HG03175 (cell line): ENCODE results near the gene PRKD2.

Source experiments
- ATAC-seq: cut with Tn5 transposase; IDR thresholded peaks from one replicate; pipeline ENCODE4 v1.9.1; 2021; ENCODE audit warnings: mild to moderate bottlenecking, moderate library complexity; ENCODE audit not compliant: unreplicated experiment

The PRKD2 gene

DNA sequence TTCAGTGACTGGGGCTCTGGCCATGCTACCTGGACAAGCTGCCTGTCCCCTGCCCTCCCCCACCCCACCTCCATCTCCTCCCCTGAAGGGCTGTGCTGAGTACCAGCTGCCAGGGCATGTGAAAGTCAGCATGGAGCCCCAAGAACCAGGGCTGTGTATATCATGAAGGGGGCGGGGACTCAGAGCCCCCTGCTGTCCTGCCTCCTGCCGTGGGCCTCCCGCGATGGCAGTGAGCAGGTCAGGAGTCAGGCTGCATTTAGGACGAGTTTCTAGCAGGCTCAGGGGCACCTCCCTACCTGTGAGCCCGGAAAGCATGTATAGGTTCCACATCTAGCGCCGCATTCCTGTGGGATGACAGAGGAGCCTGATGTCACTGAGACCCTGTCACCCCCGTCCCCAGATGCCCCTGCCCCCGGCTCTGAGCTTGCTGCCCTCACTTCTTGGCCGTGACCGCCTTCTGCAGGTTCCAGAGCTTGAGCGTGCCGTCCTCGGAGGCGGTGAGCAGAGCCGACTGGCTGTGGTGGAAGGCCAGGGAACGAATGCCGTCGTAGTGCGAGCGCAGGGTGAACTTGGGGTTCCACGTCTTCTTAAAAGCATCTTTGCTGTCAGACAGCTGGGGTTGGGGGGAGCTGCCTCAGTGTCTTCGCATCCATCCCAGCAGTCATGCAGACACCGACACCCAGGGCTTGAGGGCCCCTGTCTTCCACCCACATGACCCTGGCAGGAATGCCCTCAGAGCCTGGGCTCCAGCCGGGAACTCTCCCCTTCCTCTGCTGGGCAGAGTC is 8.3 kb upstream of the PRKD2 start:
- no peak for ATAC-seq

DNA sequence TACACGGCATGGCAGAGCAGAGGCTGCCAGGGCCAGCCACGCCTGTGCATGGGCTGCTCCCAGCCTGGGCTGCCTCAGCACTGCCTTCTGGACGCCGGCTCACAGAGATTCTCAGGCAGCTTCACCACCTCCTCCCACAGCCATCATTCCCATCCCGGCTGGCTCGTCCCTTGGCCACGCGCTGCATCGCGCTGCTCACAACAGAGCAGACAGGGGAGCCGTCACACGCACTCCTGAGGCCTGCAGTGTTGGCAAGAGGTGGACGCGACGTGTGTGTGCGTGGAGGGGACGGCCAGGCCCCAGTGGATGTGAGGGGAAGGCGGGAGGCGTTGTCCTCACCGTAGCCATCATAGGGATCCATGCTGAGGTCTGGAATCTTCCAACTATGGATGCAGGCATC is 7.6 kb upstream of the PRKD2 start:
- no peak for ATAC-seq

DNA sequence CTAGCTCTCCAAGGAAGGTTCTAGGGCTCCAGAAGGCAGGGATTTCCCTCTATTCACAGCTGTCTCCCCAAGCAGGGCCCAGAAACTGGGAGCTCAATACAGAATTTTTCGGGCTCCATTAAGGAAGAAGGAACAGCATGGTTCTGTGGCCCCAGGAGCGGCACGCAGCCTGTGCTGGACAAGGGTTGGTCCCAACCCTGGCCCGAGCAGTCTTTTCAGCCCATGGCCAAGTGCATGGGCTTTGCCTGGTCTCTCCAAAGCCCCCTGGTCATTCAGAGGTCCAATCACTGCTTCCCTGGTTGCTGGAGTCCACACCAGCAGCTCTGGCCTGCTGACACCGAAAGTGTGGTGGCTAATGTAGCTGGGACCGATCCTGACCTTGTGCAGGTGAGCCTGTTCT is 6.6 kb upstream of the PRKD2 start:
- no peak for ATAC-seq

DNA sequence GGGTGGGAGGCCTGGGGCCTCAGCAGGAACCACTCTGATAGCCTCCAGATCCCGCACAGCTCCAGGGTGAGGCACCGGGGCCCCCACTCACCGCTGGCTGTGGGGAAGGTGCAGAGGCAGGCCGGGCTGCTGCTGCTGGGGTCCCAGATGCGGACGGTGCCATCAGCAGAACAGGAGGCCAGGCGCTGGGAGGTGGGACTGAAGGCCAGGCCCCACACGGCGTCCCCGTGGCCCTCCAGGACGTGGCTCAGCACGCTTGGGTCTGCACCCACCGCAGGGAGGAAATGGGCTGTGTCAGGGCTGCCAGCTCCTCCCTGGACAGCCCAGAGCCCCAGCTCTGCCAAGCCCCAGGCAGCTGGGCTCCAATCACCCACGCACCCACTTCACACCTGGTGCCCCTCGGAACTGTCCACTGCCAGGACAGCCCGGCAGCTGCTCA is 6.1 kb upstream of the PRKD2 start:
- ATAC-seq: no peak

DNA sequence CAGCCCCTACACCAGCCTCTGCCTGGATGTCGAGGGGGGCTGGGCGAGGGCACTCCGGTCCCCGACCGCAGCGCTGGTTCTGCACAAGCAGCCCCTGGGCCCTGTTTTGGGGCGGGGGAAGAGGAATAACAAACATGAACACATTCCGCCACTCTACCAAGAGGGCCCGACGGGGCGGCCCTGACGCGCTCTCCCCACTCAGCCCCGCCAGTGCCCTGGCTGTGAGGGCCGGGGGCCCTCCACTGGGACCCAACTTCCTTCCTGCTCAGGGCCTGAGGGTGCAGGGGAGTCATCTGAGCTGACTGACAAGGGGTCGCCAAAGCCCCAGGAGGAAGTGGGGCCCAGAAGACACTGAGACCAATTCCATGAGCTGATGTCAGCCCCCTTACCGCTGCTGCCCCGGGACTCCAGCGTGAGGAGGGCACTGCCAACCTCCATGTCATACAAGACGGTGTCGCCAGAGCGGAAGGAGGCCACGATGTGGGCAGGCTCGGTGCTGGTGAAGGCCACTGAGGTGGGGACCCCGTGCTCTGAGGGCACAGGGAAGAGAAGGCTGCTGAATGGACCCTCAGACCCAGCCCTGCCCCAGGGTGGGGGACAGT is 5.6 kb upstream of the PRKD2 start:
- no peak for ATAC-seq

DNA sequence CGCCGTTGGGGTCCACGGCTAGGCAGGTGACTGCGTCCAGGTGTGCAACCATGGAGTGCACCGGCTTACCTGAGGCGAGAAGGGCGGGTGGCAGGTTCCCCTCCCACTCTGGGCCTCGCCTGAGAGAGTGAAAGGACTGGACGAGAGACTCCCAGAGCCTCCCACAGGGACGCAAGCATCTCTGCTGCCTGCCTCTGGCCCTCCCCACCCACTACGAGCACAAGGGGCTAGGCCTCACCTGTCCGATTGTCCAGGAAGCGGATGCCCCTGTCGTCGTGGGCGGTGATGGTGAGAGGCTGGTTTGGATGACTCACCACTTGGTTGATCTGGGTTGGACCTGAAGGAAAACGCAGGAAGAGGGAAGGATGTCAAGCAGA is 5.1 kb upstream of the PRKD2 start:
- no peak for ATAC-seq

DNA sequence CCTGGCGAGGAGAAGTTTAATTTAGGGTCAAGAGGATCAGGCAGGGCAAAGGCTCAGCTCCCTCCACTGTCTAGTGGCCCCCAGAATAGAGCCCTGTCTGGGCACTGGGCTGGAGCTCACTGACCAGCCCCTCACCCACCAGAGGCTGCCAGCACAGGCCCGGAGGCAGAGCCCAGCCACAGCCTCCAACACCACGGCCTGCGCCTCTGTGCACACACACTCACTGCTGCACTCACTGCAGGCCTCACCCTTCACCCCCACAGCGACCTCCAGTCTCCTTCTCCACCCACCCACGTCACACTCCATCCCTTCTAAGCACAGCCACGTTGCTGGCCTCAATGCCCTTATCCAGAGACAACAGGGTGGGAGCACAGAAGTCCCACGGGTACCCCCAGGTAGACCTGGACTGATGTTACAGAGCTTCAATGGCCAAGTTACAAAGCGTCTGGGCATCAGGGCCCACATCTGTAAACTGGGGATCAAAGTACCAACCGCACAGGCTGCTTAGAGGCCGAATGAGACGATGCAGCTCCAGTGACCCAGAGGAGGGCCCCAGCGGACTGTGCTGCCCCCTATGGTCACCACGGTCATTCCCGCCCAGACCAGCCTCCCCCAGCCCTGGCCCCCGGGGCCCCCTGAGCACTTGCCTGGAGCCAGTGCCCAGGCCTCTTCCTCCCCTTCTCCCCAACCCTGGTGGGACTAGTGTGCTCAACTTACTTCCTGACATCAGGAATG is 4.5 kb upstream of the PRKD2 start:
- ATAC-seq: no peak

DNA sequence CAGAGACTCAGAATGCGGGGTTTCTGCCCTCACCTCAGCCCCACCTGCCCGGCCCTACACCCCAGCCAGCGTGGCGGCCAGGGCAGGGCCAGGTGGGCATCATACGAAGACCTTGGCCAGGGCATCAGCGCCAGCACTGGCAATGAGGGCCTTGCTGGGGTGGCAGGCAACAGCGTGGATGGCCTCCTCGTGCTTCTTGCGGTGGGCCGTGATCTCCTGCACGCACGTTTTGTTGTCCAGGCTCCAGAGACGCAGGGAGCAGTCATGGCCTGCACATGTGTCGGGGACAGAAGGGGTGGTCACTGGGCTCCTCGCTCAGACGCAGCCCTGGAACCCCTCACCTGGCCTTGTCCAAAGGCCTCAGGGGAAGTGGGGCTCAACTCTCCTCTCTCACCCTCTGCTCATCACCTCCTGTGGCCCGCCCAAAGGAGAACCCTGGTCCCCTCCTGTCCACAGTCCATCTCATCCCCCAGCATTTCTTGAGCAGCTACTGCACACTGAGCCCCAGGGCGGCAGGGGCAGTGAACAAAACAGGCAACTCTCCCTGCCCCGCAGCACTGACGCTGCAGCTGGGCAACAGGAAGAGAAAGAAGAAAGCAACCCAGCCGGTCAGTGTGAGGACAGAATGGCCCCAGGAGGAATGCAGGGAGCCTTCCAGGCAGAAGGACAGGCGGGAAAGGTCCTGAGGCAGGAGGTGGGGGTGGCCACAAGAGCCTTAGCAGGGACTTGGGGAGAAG is 3.8 kb upstream of the PRKD2 start:
- no peak for ATAC-seq

DNA sequence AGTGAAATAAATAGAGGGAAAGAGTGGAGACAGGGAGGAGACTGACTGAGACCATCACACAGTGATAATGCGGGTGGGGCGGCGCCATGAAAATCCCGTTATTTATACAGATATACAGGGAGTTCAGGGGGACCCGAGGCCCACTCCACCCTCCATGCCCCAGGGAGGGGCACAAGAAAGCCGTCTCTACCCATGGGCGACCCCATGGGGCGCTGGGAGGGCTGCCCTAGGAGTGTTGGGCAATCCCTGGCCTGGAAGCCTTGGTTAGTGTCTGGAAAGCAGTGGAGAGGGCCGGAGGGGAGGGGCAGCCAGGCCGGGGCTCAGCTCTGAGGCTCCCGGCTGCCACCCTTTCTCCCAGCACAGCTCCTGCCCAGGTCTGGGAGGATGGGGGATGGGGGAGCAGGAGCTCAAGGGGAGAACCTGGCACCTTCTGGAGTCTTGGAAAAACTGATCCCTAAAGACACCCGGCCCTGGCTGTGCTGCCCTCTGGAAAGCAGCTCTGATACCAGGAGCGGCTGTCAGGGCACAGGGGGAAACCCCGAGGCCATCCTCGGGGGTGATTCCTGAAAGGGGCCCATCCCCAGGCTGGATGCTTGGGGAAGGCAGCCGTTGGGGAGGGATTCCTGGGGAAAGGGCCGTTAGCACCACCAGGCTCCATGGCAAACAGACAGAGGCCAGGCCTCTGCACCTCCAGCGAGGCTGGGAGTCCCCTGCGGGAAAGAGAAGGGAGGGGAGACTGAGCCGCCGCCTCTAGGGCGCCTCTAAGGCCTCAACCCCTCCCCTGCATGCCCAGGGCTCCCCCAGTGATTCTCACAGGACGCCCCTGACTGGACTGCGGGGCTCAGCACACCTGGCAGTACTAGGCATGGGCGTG is 3.0 kb upstream of the PRKD2 start:
- no peak for ATAC-seq

DNA sequence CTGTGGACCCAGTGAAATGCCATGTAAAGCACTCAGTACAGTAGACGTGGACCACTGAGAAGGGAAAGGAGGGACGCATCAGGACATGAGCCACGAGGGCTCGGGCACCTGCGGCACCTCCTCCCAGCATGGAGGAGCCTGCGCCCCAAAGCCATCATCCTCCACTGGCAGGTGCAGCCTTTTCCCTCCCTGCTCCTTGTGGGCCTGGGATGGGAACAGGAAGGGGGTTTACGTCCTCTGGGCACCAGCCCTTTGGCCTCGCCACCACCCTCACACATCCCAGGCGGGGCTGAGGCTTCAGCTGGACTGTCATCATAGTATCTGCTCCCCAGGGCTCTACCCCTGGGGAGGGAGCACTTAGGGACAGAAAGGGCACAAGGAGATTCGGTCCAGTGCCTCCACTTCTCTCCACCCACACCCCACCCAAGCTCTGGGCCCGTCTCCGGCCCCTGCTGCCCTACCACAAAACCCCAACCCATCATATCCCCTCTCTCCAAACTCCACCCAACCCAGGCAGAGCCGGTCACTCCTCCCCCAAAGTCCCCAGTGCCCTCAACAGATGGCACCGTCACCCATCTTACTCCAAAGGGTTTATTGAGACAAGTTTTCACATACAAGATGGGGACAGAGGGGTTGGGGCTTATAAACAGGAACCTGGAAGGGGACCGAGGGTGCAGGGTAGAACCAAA is 2.2 kb upstream of the PRKD2 start:
- ATAC-seq: peak; percentile 34

DNA sequence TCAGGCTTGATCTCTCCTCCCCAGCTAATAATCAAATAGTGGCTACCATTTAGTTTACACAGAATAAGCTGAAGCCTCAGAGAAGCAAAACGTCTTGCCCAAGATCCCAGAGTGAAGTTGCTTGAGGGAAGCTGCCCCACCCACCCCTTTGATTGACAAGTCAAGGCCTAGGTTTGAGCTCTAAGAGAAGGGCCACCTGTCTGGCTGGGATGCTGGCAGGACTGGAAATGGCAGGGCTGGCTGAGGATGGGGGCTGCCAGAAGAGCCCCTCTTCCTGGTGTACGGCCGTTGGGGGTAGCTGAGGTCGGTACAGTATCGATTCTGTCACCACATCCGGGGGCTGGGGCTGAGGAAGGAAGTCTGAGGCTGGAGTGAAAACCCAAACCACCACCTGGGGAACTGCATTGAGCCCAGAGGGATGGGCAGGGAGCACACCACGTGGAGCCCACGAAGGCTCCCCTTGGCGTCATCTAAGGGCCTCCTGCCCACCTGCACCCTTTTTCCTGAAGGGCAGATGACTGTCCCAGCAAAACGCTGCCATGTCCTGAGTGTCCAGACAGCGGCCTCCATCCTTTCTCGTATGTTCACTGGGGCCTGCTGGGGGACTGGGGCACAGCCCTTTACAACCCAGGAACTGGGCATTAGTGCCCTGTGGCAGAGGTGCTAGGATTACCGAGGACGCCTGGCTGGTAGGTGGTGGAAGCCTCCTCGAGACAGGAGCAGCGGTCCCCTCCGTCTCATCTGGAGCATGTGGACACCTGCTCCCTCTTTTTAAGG is 1.4 kb upstream of the PRKD2 start:
- no peak for ATAC-seq

DNA sequence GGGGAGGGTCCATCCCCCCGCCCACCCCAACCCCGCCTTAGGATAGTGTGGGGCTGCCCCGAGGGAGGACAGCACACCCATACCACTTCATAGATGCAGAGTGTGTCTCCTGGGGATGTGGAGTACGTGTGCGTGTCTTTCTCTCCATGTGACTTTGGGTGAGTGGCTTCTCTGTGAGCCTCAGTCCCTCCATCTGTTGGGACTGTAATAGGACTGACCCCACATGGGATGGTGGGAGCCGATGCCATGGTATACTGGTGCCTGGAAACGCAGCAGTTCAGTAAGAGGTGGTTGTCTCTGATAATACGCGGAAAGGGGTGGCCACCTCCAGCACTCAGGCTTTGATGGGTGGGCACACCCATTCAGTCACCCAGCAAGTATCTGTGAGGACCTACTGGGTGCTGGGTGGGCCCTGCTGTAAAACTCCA is 816 bp upstream of the PRKD2 start:
- no peak for ATAC-seq

DNA sequence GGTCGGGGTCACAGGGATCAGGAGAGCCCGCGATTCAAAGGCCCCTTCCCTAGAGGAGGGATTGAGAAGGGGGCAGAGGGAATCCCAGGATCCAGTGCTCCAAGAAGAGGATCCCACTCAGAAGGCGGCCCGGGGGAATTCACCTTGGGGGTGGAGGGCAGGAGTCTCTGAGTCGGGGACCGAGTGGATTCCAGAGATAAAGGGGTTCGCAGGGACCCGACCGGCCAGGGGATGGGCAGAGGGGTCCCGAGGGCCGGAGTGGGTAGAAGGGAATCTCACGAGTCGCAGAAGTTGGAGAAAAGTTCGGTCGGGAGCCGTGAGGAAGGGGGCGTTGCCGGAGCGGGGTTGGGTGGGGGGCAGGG is 261 bp downstream of the PRKD2 start:
- no peak for ATAC-seq

DNA sequence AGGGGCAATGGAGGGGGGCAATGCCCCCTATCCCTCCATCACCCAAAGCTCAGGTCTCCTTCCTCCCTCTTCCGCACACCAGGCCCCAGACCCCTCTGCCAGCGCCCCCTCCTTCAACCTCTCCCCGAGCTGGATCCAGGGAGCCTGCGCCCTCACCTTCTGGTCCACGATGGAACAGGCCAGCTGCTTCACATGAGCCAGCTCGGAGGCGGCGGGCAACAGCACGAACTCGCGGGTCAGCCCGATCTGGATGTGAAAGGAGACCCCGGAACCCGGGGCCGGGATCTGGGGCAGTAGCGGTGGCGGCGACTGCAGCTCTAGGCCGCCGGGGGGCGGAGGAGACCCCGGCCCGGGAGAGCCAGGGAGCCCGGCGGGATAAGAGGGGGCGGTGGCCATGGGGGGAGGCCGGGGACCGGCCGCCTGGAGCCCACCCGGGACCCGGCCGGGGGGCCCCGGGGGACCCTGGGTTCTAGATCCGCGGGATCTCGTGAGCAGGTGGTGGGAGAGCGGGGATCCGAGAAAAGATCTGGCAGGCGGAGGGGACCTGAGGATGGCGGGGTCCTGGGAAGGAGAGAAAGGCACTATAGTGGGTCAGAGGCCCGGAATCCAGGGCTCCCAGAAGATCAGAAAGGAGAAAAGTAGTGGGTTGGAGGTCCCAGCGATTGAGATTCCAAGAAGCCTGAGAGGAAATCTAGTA is 791 bp downstream of the PRKD2 start:
- no peak for ATAC-seq

DNA sequence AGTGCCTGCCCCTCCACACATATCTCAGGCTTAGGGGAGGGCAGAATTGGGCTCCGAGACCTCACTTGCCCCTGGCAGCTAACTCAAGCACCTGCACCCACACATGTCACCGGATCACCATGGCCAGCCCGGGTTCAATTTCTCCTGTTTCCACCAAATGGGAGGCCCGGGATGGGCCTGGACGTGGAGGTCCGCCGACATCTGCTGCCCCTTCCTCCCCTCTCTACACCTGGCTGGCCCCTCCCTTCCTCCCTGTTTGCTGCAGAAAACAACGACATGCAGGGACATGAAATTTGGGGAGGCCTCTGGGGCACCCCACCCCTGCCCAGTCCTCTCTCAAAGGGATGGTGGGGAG is 1.3 kb downstream of the PRKD2 start:
- no peak for ATAC-seq

DNA sequence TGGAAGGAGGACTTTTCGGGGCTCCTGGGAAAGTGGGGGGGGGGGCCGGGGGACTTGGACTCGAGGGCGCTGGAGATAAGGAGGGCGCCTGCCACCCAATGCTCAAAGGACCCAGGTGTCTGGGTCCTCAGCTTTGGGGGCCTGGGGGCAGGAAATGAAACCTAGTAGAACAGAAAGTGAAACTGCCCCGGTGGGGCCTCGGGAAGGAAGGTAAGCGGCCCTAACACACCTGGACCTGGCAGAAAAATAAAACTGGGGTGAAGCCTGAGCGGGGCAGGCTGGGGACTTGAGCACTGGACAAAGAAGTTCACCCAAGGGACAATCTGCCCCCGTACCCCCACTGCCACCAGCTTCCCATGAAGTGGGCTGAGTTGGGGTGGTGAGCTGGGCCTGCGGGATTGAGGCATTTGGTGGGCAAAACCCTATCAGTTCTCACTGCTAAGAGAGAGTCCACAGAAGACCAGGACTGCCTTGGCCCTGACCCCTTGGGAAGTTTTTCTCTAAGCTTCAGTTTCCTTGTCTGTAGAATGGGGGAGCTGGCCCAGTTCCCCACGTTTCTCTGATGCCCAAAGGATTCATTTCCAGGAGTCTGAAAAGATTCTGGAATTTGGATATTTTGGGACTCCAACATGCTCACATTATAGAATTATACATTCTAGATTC is 2.3 kb downstream of the PRKD2 start:
- ATAC-seq: no peak

DNA sequence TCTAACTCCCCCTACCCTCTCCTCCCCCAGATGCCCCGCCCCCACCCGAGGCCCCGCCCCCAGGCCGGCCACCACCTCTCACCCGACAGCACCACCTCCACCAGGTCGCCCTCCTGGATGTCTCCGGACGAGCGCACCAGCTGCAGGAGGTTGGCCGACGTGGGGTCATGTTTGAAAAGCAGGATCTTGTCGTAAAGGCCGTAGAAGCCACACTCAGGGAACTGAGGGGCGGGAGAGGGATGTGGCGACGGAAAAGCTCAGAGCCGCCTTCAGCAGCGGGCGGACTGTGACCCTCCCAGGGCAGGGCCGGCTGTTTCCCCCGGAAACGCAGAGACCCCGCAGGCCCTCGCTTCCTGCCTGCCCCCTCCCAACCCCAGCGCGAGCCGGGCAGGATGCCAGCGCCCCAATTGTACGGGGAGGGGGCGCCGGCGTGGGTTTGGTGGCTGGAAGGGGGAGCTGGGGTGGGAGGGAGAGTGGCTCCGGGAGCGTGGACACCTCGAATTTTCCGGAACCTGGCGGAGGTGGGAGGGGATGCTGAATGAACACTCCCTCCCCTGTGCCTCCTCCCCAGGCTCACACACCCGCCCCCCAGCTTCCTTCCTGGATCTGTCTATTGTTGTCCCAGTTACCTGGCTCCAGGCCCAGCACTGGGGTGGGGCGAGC is 3.0 kb downstream of the PRKD2 start:
- ATAC-seq: no peak
